ENCODE results near the gene EDEM2. TPM values are rescaled to one million over a fixed set of nuclear protein-coding genes. Genes with fewer than 3 reads are reported as not detected.
"Not testable (repeated sequence)": the region's sequence is repeated elsewhere in the genome, so short reads cannot be mapped to it uniquely, and the experiment has no call there.

EDEM2 gene
- total and polyA plus RNA-seq, 2 of the 4 experiments (the other 2 are of a cell fraction): 19.0 to 27.4 TPM

- dilution Hi-C loops (cut with HindIII; ENCODE audit: low sequenced_read_pairs, unreplicated experiment): no loop called here
- 94% methylated on average over 4 of the region's 5 CpGs; no CpG with 5 or more reads in 1 of the 2 experiments for WGBS, 2 experiments (ENCODE audit: extremely low coverage in 2 of 2, insufficient read length in 1 of 2)
- intact Hi-C loops (cut with micrococcal nuclease): no loop called here
Observed at GRCh38 chr20:35077341-35077740, 69.8 kb downstream of the EDEM2 start.

GRCh38 chr20:35071436-35072153 is 75.5 kb downstream of the EDEM2 start:
- intact Hi-C loops (cut with micrococcal nuclease); H3K27me3 ChIP-seq (ENCODE audit: control insufficient read depth, insufficient read depth, low read length); H3K4me3 ChIP-seq (ENCODE audit: insufficient read depth, low read depth, low read length); H4K8ac ChIP-seq (ENCODE audit: low read depth in 2 of 2, low read length in 2 of 2); H3K9ac ChIP-seq (ENCODE audit: low read depth, low read length); H3K4ac ChIP-seq (ENCODE audit: low read depth, low read length); H2AK9ac ChIP-seq (replicated peaks; ENCODE audit: low read depth, low read length, poor library complexity); H3K4me1 ChIP-seq (ENCODE audit: control insufficient read depth, insufficient read depth, low read length); H3K14ac ChIP-seq (replicated peaks; ENCODE audit: low read depth, low read length); H2BK5ac ChIP-seq (ENCODE audit: low read depth, low read length, poor library complexity, severe bottlenecking); H2AK5ac ChIP-seq (ENCODE audit: low read depth, low read length); H2BK20ac ChIP-seq (ENCODE audit: low read depth, low read length); BruUV-seq (replicated peaks); H2BK15ac ChIP-seq (ENCODE audit: low read depth, low read length); H2AFZ ChIP-seq (replicated peaks; ENCODE audit: low read length, poor library complexity); CTCF ChIA-PET; dilution Hi-C loops (cut with HindIII; ENCODE audit: low sequenced_read_pairs, unreplicated experiment); H3K4me2 ChIP-seq (ENCODE audit: low read depth, low read length); H4K5ac ChIP-seq (ENCODE audit: low read depth, low read length); ATAC-seq (ENCODE audit: low read depth); H3K18ac ChIP-seq (ENCODE audit: low read depth, low read length); H3K9me3 ChIP-seq (ENCODE audit: control insufficient read depth, insufficient read depth, low read length); DNase-seq; H2BK120ac ChIP-seq (ENCODE audit: low read depth, low read length); H3K27ac ChIP-seq (ENCODE audit: insufficient read depth, low read length); POLR2A ChIA-PET (ENCODE audit: unreplicated experiment); H3K56ac ChIP-seq (ENCODE audit: extremely low read depth, insufficient read depth, low read length); H4K91ac ChIP-seq (ENCODE audit: insufficient read depth, low read depth, low read length); H3K9me1 ChIP-seq (ENCODE audit: insufficient read depth, low read length); H3K23ac ChIP-seq (ENCODE audit: low read depth, low read length); in situ Hi-C loops (cut with MboI; ENCODE audit: low sequenced_read_pairs): not testable (repeated sequence)
- H3K36me3 ChIP-seq (ENCODE audit: control insufficient read depth, insufficient read depth, low read length): peaks cover 13% of the 10 kb centered on the region
- peaks cover 25% of the 10 kb centered on the region for H4K20me1 ChIP-seq (ENCODE audit: insufficient read depth, low read length)
- H3K79me1 ChIP-seq (ENCODE audit: low read depth in 1 of 2, low read length in 2 of 2): peaks cover 0 to 26% of the 10 kb centered on the region in 2 experiments; a peak in 2 of 4 replicates
- 100% methylated on average over 2 of the region's 8 CpGs; no CpG with 5 or more reads in 1 of the 2 experiments for WGBS, 2 experiments (ENCODE audit: extremely low coverage in 2 of 2, insufficient read length in 1 of 2)

More at GRCh38 chr20:35077341-35077740, 69.8 kb downstream of the EDEM2 start:
- Histone ChIP-seq H2AFZ (replicated peaks; ENCODE audit: low read length, poor library complexity) (no peak overlapping the region), H3K9ac (ENCODE audit: low read depth, low read length) (no peak overlapping the region), H3K27ac (ENCODE audit: insufficient read depth, low read length) (no peak overlapping the region), H2BK5ac (ENCODE audit: low read depth, low read length, poor library complexity, severe bottlenecking) (no peak overlapping the region), H4K5ac (ENCODE audit: low read depth, low read length) (no peak overlapping the region), H3K27me3 (ENCODE audit: control insufficient read depth, insufficient read depth, low read length) (no peaks in the 10 kb centered on the region), H3K4me3 (ENCODE audit: insufficient read depth, low read depth, low read length) (no peak overlapping the region), H2AK9ac (replicated peaks; ENCODE audit: low read depth, low read length, poor library complexity) (no peak overlapping the region), H2AK5ac (ENCODE audit: low read depth, low read length) (no peak overlapping the region), H3K18ac (ENCODE audit: low read depth, low read length) (no peak overlapping the region), H3K56ac (ENCODE audit: extremely low read depth, insufficient read depth, low read length) (no peak overlapping the region), H3K4me1 (ENCODE audit: control insufficient read depth, insufficient read depth, low read length) (0 out of 2 replicates have a peak, but pooled peaks cover 3% of the 10 kb centered on the region), H2BK120ac (ENCODE audit: low read depth, low read length) (no peak overlapping the region), H3K14ac (replicated peaks; ENCODE audit: low read depth, low read length) (no peak overlapping the region), H3K23ac (ENCODE audit: low read depth, low read length) (no peak overlapping the region), H3K36me3 (ENCODE audit: control insufficient read depth, insufficient read depth, low read length) (peaks cover 14% of the 10 kb centered on the region), H3K9me3 (ENCODE audit: control insufficient read depth, insufficient read depth, low read length) (no peaks in the 10 kb centered on the region), H3K9me1 (ENCODE audit: insufficient read depth, low read length) (peaks cover 3% of the 10 kb centered on the region), H3K4ac (ENCODE audit: low read depth, low read length) (no peak overlapping the region), H3K79me1 (ENCODE audit: low read depth in 1 of 2, low read length in 2 of 2) (peaks cover 13 to 35% of the 10 kb centered on the region in 2 experiments), H4K8ac (ENCODE audit: low read depth in 2 of 2, low read length in 2 of 2) (no peak overlapping the region), H4K20me1 (ENCODE audit: insufficient read depth, low read length) (peaks cover 42% of the 10 kb centered on the region), H2BK15ac (ENCODE audit: low read depth, low read length) (no peak overlapping the region), H4K91ac (ENCODE audit: insufficient read depth, low read depth, low read length) (no peak overlapping the region), H3K4me2 (ENCODE audit: low read depth, low read length) (no peak overlapping the region), H2BK20ac (ENCODE audit: low read depth, low read length) (no peak overlapping the region)
- ATAC-seq (ENCODE audit: low read depth): no peak
- POLR2A ChIA-PET (ENCODE audit: unreplicated experiment): no interaction called here
- BruUV-seq (replicated peaks): no TSS peak
- in situ Hi-C loops (cut with MboI; ENCODE audit: low sequenced_read_pairs): no loop called here
- TF ChIP-seq MXI1 (IDR thresholded peaks at IDR 0.05; ENCODE audit: borderline replicate concordance, low read depth, low read length): no peak
- CTCF ChIA-PET: interaction anchor here (0.6 kb wide), 1 partner anchor 115 kb away, joined by 6 read pairs; no protein-coding TSS in a partner anchor
- no peak for DNase-seq

Measured in IMR-90 (cell line).